T-helper 1 cell treated with Interleukin-12 subunit alpha and Interleukin-12 subunit beta and Interleukin-4 antibody, amounts not matched to agents 30 μg/mL and 1 μg/mL, for 36 hours (primary cell): ENCODE measurements around the gene TMEM40.

ENCODE experiments used
- H3K27ac Mint-ChIP-seq: one replicate; pipeline ENCODE4 v1.8.0; 2021; ENCODE audit warnings: mild to moderate bottlenecking, mixed read lengths
- H3K27me3 Mint-ChIP-seq: one replicate; pipeline ENCODE4 v1.8.0; 2021; ENCODE audit warnings: low read depth, mixed read lengths
- H3K36me3 Mint-ChIP-seq: one replicate; pipeline ENCODE4 v1.8.0; 2021; ENCODE audit warnings: low read depth, mixed read lengths
- H3K4me1 Mint-ChIP-seq: one replicate; pipeline ENCODE4 v1.8.0; 2021; ENCODE audit warnings: low read depth, mixed read lengths
- H3K4me3 Mint-ChIP-seq: one replicate; pipeline ENCODE4 v1.8.0; 2021; ENCODE audit warnings: mild to moderate bottlenecking, moderate library complexity, mixed read lengths
- H3K9me3 Mint-ChIP-seq: one replicate; pipeline ENCODE4 v1.8.0; 2021; ENCODE audit warnings: mixed read lengths

The TMEM40 gene

GRCh38 chr3:12768579-12769527 lies 9.8 kb upstream of the TMEM40 start:
- H3K4me3 Mint-ChIP-seq: no peak overlapping the region
- H3K36me3 Mint-ChIP-seq: no peaks in the 10 kb centered on the region
- H3K27ac Mint-ChIP-seq: no peak overlapping the region
- no peaks in the 10 kb centered on the region for H3K4me1 Mint-ChIP-seq
- peaks cover 7% of the 10 kb centered on the region for H3K27me3 Mint-ChIP-seq
- H3K9me3 Mint-ChIP-seq: no peaks in the 10 kb centered on the region

GRCh38 chr3:12766541-12766940 lies 7.5 kb upstream of the TMEM40 start:
- Mint-ChIP-seq H3K4me1 (no peaks in the 10 kb centered on the region), H3K9me3 (no peaks in the 10 kb centered on the region), H3K27ac (no peak overlapping the region), H3K4me3 (no peak overlapping the region), H3K36me3 (no peaks in the 10 kb centered on the region), H3K27me3 (no peaks in the 10 kb centered on the region)

GRCh38 chr3:12764171-12764776 lies 5.2 kb upstream of the TMEM40 start:
- H3K4me1 Mint-ChIP-seq: no peaks in the 10 kb centered on the region
- no peak overlapping the region for H3K4me3 Mint-ChIP-seq
- H3K27ac Mint-ChIP-seq: no peak overlapping the region
- H3K9me3 Mint-ChIP-seq: no peaks in the 10 kb centered on the region
- H3K27me3 Mint-ChIP-seq: no peaks in the 10 kb centered on the region
- H3K36me3 Mint-ChIP-seq: no peaks in the 10 kb centered on the region

GRCh38 chr3:12759693-12760565 lies 870 bp upstream of the TMEM40 start:
- Mint-ChIP-seq H3K36me3 (no peaks in the 10 kb centered on the region), H3K27ac (no peak overlapping the region), H3K4me1 (peaks cover 2% of the 10 kb centered on the region), H3K4me3 (no peak overlapping the region), H3K9me3 (no peaks in the 10 kb centered on the region), H3K27me3 (peaks cover 4% of the 10 kb centered on the region)

- peaks cover 4% of the 10 kb centered on the region for H3K27me3 Mint-ChIP-seq
- no peaks in the 10 kb centered on the region for H3K9me3 Mint-ChIP-seq
- H3K4me1 Mint-ChIP-seq: peaks cover 2% of the 10 kb centered on the region
- no peak overlapping the region for H3K27ac Mint-ChIP-seq
- no peaks in the 10 kb centered on the region for H3K36me3 Mint-ChIP-seq
- H3K4me3 Mint-ChIP-seq: no peak overlapping the region
These were observed 856 bp downstream of the TMEM40 start for GRCh38 chr3:12758025-12758781.

GRCh38 chr3:12756635-12757034 lies 2.4 kb downstream of the TMEM40 start:
- Mint-ChIP-seq H3K27ac (no peak overlapping the region), H3K4me3 (no peak overlapping the region), H3K36me3 (no peaks in the 10 kb centered on the region), H3K9me3 (no peaks in the 10 kb centered on the region), H3K27me3 (peaks cover 4% of the 10 kb centered on the region), H3K4me1 (peaks cover 2% of the 10 kb centered on the region)

- Mint-ChIP-seq H3K27me3 (peaks cover 4% of the 10 kb centered on the region), H3K9me3 (no peaks in the 10 kb centered on the region), H3K36me3 (no peaks in the 10 kb centered on the region), H3K4me3 (no peak overlapping the region), H3K27ac (no peak overlapping the region), H3K4me1 (peaks cover 2% of the 10 kb centered on the region)
These were observed 2.9 kb downstream of the TMEM40 start for GRCh38 chr3:12756175-12756574.

- Mint-ChIP-seq H3K4me3 (no peak overlapping the region), H3K27ac (no peak overlapping the region), H3K4me1 (peaks cover 6% of the 10 kb centered on the region), H3K27me3 (peaks cover 4% of the 10 kb centered on the region), H3K36me3 (no peaks in the 10 kb centered on the region), H3K9me3 (no peaks in the 10 kb centered on the region)
These were observed 3.3 kb downstream of the TMEM40 start for GRCh38 chr3:12755754-12756153.

GRCh38 chr3:12754313-12754712 lies 4.7 kb downstream of the TMEM40 start:
- peaks cover 4% of the 10 kb centered on the region for H3K27me3 Mint-ChIP-seq
- peaks cover 6% of the 10 kb centered on the region for H3K4me1 Mint-ChIP-seq
- H3K4me3 Mint-ChIP-seq: no peak overlapping the region
- H3K27ac Mint-ChIP-seq: no peak overlapping the region
- no peaks in the 10 kb centered on the region for H3K36me3 Mint-ChIP-seq
- H3K9me3 Mint-ChIP-seq: no peaks in the 10 kb centered on the region

GRCh38 chr3:12753275-12754028 lies 5.6 kb downstream of the TMEM40 start:
- peaks cover 6% of the 10 kb centered on the region for H3K4me1 Mint-ChIP-seq
- H3K27me3 Mint-ChIP-seq: peaks cover 4% of the 10 kb centered on the region
- no peak overlapping the region for H3K4me3 Mint-ChIP-seq
- H3K36me3 Mint-ChIP-seq: no peaks in the 10 kb centered on the region
- H3K27ac Mint-ChIP-seq: no peak overlapping the region
- no peaks in the 10 kb centered on the region for H3K9me3 Mint-ChIP-seq

GRCh38 chr3:12752809-12753208 lies 6.2 kb downstream of the TMEM40 start:
- Mint-ChIP-seq H3K4me1 (peaks cover 6% of the 10 kb centered on the region), H3K4me3 (no peak overlapping the region), H3K9me3 (no peaks in the 10 kb centered on the region), H3K36me3 (no peaks in the 10 kb centered on the region), H3K27me3 (peaks cover 4% of the 10 kb centered on the region), H3K27ac (no peak overlapping the region)

- H3K27me3 Mint-ChIP-seq: peaks cover 4% of the 10 kb centered on the region
- H3K9me3 Mint-ChIP-seq: no peaks in the 10 kb centered on the region
- no peak overlapping the region for H3K27ac Mint-ChIP-seq
- H3K36me3 Mint-ChIP-seq: no peaks in the 10 kb centered on the region
- peaks cover 6% of the 10 kb centered on the region for H3K4me1 Mint-ChIP-seq
- no peak overlapping the region for H3K4me3 Mint-ChIP-seq
These were observed 7.0 kb downstream of the TMEM40 start for GRCh38 chr3:12752102-12752501.

GRCh38 chr3:12751571-12751970 lies 7.5 kb downstream of the TMEM40 start:
- H3K4me3 Mint-ChIP-seq: no peak overlapping the region

More at GRCh38 chr3:12751571-12751970, 7.5 kb downstream of the TMEM40 start:
- peaks cover under 1% of the 10 kb centered on the region for H3K27me3 Mint-ChIP-seq
- no peaks in the 10 kb centered on the region for H3K9me3 Mint-ChIP-seq
- peaks cover 6% of the 10 kb centered on the region for H3K4me1 Mint-ChIP-seq
- no peak overlapping the region for H3K27ac Mint-ChIP-seq
- no peaks in the 10 kb centered on the region for H3K36me3 Mint-ChIP-seq
